NB4 (cell line): ENCODE results near the gene ATXN1.
A peak's percentile ranks its signal among the peaks of the same experiment; 100 is the strongest.
"Not testable (repeated sequence)": the region's sequence is repeated elsewhere in the genome, so short reads cannot be mapped to it uniquely, and the experiment has no call there.

ENCODE experiments used
- DNase-seq: peaks from one replicate; pipeline ENCODE4 v3.0.0; 2010; ENCODE audit warnings: low read depth
- H3K4me3 ChIP-seq: one replicate; pipeline ENCODE4 v1.5.1; 2011; ENCODE audit warnings: mild to moderate bottlenecking, low read depth, low read length, moderate library complexity
- MYC ChIP-seq: IDR thresholded peaks from 2 replicates; pipeline ENCODE4 v1.6.1; 2011; ENCODE audit warnings: low read depth, low read length
- POLR2A ChIP-seq: IDR thresholded peaks from 2 replicates; pipeline ENCODE4 v1.6.1; 2011; ENCODE audit warnings: mild to moderate bottlenecking; ENCODE audit not compliant: insufficient read length; ENCODE audit errors: extremely low read depth
- TF ChIP-seq, protein P1 (sequence below): IDR thresholded peaks from 2 replicates; pipeline ENCODE4 v1.6.1; 2011; ENCODE audit warnings: low read depth, low read length
- TF ChIP-seq, protein P2 (sequence below): IDR thresholded peaks from one replicate; pipeline ENCODE4 v1.5.1; 2012; ENCODE audit warnings: low read depth, low read length

The ATXN1 gene

DNA sequence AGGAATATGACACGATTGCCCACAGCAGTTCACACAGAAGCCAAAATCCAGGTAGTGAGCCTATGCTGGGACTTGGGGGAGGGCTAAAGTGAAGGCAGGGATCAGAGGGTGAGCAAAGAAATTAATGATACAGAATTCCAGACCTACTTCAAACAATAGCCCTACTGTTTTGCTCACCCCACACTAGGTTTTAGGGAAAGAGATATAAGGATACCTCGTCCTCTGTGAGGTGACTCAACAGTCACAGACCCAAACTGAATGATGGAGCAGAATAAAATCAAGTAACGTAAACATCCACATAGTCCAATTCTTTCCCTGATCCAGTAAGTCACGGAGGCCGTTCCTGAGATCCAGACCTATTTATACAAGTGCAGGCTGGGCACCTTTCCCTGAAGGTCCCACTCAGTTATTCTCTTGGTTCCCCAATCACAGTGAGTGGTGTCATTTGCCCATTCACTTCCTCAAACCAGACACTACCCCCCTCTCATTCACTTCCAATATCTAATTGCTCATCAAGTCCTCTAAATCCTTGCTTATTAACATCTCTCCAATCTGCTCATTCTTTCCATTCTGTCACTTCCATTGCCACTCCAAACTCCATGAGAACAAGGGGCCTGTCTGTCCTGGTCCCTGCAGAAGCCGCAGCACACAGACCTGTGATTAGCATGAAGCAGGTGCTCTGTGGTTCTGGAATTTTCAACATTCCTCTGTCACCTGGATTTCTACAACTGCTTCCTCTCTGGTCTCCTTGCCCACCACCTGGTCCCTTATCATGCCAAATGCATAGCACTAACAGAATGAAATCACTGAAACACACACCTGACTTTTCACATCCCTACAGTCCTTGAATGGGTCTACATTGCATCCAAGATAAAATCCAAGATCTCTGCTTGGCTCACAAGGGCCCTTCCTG, 55.9 kb downstream of the ATXN1 start:
- peak; percentile 62 for DNase-seq
- TF ChIP-seq POLR2A (no peak), MYC (no peak)
- TF ChIP-seq, protein P1, sequence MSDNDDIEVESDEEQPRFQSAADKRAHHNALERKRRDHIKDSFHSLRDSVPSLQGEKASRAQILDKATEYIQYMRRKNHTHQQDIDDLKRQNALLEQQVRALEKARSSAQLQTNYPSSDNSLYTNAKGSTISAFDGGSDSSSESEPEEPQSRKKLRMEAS: no peak
- TF ChIP-seq, protein P2, sequence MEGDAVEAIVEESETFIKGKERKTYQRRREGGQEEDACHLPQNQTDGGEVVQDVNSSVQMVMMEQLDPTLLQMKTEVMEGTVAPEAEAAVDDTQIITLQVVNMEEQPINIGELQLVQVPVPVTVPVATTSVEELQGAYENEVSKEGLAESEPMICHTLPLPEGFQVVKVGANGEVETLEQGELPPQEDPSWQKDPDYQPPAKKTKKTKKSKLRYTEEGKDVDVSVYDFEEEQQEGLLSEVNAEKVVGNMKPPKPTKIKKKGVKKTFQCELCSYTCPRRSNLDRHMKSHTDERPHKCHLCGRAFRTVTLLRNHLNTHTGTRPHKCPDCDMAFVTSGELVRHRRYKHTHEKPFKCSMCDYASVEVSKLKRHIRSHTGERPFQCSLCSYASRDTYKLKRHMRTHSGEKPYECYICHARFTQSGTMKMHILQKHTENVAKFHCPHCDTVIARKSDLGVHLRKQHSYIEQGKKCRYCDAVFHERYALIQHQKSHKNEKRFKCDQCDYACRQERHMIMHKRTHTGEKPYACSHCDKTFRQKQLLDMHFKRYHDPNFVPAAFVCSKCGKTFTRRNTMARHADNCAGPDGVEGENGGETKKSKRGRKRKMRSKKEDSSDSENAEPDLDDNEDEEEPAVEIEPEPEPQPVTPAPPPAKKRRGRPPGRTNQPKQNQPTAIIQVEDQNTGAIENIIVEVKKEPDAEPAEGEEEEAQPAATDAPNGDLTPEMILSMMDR: no peak
- no peak overlapping the region for H3K4me3 ChIP-seq

- no peak overlapping the region for H3K4me3 ChIP-seq
- TF ChIP-seq, protein P1: no peak
- TF ChIP-seq POLR2A: no peak
Measured at GRCh38 chr6:16704401-16705045, 56.7 kb downstream of the ATXN1 start.

DNA sequence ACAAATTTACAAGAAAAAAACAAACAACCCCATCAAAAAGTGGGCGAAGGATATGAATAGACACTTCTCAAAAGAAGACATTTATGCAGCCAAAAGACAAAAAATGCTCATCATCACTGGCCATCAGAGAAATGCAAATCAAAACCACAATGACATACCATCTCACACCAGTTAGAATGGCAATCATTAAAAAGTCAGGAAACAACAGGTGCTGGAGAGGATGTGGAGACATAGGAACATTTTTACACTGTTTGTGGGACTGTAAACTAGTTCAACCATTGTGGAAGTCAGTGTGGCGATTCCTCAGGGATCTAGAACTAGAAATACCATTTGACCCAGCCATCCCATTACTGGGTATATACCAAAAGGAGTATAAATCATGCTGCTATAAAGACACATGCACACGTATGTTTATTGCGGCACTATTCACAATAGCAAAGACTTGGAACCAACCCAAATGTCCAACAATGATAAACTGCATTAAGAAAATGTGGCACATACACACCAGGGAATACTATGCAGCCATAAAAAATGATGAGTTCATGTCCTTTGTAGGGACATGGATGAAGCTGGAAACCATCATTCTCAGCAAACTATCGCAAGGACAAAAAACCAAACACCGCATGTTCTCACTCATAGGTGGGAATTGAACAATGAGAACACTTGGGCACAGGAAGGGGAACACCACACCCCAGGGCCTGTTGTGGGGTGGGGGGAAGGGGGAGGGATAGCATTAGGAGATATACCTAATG, 58.5 kb downstream of the ATXN1 start:
- not testable (repeated sequence) for H3K4me3 ChIP-seq, DNase-seq

More at GRCh38 chr6:16704401-16705045, 56.7 kb downstream of the ATXN1 start:
- peak; percentile 82 for DNase-seq

DNA sequence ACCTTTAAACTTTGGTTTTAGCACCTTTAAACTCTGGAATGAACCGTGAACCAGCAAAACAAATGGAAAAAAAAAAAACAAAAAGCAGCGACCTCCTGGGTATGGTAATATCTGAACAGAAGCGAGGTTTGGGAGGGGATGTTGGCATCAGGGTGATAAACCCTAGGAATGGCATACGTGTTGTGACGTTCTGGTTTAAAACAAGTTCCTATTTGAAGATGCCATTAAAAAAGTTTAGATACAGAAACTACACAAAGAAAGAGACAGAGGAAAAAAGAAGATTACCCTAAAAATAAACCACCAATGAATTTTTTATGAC, 60.4 kb downstream of the ATXN1 start:
- no peak overlapping the region for H3K4me3 ChIP-seq
- TF ChIP-seq, protein P1: no peak
- no peak for TF ChIP-seq POLR2A
- DNase-seq: no peak

GRCh38 chr6:16700202-16700915, 60.9 kb downstream of the ATXN1 start:
- no peak for DNase-seq
- TF ChIP-seq MYC (no peak), POLR2A (no peak)
- TF ChIP-seq, protein P1: no peak
- TF ChIP-seq, protein P2: no peak
- no peak overlapping the region for H3K4me3 ChIP-seq

- peak; percentile 59 for DNase-seq
- H3K4me3 ChIP-seq: no peak overlapping the region
- TF ChIP-seq, protein P1: no peak
- no peak for TF ChIP-seq POLR2A
- TF ChIP-seq, protein P2: no peak
- TF ChIP-seq MYC: no peak
Measured at GRCh38 chr6:16698997-16699868, 62.0 kb downstream of the ATXN1 start.
